ENCODE data around the gene PURB.
"Not testable (repeated sequence)": the region's sequence is repeated elsewhere in the genome, so short reads cannot be mapped to it uniquely, and the experiment has no call there.

Gene PURB

DNA sequence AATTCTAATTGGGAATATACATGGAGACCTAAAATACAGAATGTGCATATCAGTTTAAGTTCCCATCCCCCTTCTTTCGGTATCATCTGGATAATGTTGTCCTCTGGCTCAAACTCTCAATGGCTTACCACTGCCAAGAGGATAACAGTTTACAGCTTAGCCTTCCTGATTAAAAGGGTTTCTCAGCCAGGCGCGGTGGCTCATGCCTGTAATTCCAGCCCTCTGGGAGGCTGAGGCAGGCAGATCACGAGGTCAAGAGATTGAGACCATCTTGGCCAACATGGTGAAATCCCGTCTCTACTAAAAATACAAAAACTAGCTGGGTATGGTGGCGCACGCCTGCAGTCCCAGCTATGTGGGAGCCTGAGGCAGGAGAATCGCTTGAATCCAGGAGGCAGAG, 42.7 kb downstream of the PURB start:
- peaks cover 61% of the 10 kb centered on the region for H3K36me3 ChIP-seq (ENCODE audit: control insufficient read depth, insufficient read depth, low read length)
- not testable (repeated sequence) for H3K9me3 ChIP-seq (ENCODE audit: control insufficient read depth, low read length); H3K4me1 ChIP-seq (ENCODE audit: control insufficient read depth, insufficient read depth, low read length, poor library complexity, severe bottlenecking); H3K4me3 ChIP-seq (ENCODE audit: extremely low read depth, insufficient read depth, low read length, poor library complexity, severe bottlenecking); H3K27ac ChIP-seq (ENCODE audit: low read depth, low read length, severe bottlenecking)
- WGBS, 2 experiments (ENCODE audit: insufficient coverage in 2 of 2): 96 to 97% methylated on average over 4 to 8 of the region's 8 CpGs

DNA sequence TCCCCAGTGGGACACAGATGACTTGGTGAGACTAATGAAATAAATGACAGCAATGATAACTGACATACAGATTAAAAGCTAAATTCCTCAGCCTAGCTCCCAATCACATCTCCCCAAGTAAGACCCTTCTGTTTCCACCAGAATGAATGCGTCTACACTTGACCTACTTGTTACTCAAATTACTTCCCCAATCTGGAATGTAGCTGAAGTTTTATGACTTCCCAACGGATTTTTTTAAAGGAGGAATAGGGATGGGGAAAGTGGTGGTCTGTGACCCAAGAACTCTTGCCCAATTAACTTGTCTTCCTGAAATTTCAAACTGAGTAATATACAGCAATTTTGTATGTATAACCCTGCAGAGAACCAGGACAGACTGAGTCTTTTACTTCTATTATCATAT, 46.6 kb downstream of the PURB start:
- peaks cover 91% of the 10 kb centered on the region for H3K36me3 ChIP-seq (ENCODE audit: control insufficient read depth, insufficient read depth, low read length)
- H3K4me1 ChIP-seq (ENCODE audit: control insufficient read depth, insufficient read depth, low read length, poor library complexity, severe bottlenecking): no peaks in the 10 kb centered on the region
- 100% methylated on average over 1 of the region's 2 CpGs; no CpG with 5 or more reads in 1 of the 2 experiments for WGBS, 2 experiments (ENCODE audit: insufficient coverage in 2 of 2)

DNA sequence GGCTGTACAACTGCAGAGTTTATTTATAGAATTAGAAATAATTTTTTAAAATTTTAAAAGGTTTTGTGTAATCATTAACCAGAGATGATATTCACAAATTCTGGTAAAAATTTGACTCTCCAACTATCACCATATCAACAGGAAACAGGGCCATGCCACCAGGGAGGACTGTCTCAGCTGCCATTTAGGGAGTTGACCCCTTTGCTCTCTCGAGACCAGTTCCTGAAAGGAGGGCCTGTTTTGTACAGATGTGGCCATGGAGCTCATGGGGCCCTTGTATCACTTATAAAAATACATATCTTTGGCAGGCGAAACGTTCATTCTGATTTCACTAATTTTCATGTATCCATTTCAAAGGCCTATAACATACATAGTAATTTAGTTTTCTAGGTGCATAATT, 57.8 kb downstream of the PURB start:
- peaks cover 21% of the 10 kb centered on the region for H3K4me1 ChIP-seq (ENCODE audit: control insufficient read depth, insufficient read depth, low read length, poor library complexity, severe bottlenecking)
- no peak overlapping the region for H3K4me3 ChIP-seq (ENCODE audit: extremely low read depth, insufficient read depth, low read length, poor library complexity, severe bottlenecking)
- peaks cover 63% of the 10 kb centered on the region for H3K36me3 ChIP-seq (ENCODE audit: control insufficient read depth, insufficient read depth, low read length)
- H3K9me3 ChIP-seq (ENCODE audit: control insufficient read depth, low read length): no peaks in the 10 kb centered on the region
- no peak overlapping the region for H3K27ac ChIP-seq (ENCODE audit: low read depth, low read length, severe bottlenecking)
- WGBS, 2 experiments (ENCODE audit: insufficient coverage in 2 of 2): 90% methylated on average over 1 of the region's 3 CpGs; no CpG with 5 or more reads in 1 of the 2 experiments

More for the DNA sequence above, 46.6 kb downstream of the PURB start:
- no peak overlapping the region for H3K4me3 ChIP-seq (ENCODE audit: extremely low read depth, insufficient read depth, low read length, poor library complexity, severe bottlenecking)
- H3K27ac ChIP-seq (ENCODE audit: low read depth, low read length, severe bottlenecking): no peak overlapping the region
- no peaks in the 10 kb centered on the region for H3K9me3 ChIP-seq (ENCODE audit: control insufficient read depth, low read length)

Measured in mesodermal cell (in vitro differentiated cells).